NCI-H146 treated with DMSO at 0.1 percent for 48 hours (cell line): ENCODE data around the gene BPIFB4.
"Not testable (repeated sequence)": the region's sequence is repeated elsewhere in the genome, so short reads cannot be mapped to it uniquely, and the experiment has no call there.

Source experiments
- DNase-seq: peaks from one replicate; lab custom pipeline; 2025; ENCODE audit not compliant: unreplicated experiment; lab: John Stamatoyannopoulos, UW

BPIFB4 gene

DNA sequence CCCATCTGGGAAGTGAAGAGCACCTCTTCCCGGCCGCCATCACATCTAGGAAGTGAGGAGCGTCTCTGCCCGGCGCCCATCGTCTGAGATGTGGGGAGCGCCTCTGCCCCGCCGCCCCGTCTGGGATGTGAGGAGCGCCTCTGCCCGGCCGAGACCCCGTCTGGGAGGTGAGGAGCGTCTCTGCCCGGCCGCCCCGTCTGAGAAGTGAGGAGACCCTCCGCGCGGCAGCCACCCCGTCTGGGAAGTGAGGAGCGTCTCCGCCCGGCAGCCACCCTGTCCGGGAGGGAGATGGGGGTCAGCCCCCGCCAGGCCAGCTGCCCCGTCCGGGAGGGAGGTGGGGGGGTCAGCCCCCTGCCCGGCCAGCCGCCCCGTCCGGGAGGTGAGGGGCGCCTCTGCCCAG, 36.1 kb downstream of the BPIFB4 start:
- DNase-seq: not testable (repeated sequence)

DNA sequence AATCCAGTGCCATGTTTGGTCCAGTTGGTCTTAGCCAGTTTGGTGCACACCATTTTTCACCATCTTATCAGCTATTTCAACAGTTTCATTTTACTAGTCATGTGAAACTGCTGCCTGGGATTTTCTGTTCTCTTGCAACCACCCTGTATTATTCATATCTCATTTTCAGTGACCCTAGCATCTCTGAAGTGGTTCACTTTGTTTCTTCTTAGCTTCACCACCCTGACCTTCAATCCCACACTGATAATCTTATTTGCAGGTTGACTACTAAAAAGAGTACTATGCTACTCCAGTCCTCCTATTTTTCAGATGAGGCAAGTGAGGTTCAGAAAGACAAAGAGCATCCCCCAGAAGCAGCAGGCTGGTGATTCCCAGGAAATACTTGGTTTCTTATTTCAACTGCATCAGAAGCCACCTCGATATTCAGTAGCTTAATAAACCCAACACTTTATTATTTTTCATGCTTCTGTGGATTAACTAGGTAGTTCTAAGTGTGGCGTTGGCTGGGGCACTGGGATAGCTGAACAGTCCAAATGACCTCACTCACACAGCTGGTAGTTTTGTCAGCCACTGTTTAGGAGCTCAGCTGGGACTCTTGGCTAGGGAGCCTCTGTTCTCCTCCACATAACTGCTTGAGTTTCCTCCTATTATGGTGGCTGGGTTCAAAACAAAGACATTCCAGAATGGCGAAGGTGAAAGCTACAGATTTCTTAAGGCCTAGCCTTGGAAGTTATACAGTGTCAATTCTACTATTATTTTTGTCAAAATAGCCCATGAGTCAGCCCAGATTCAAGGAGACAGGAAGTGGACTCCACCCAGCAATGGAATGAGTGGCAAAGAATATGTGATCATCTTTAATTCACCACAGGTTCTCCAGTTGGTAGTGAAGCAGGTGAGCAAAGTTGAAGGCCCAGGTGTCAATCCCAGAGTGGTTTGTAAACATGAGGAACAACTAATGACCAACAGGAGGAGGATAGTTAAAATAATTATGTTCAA, 40.6 kb downstream of the BPIFB4 start:
- no peak for DNase-seq

DNA sequence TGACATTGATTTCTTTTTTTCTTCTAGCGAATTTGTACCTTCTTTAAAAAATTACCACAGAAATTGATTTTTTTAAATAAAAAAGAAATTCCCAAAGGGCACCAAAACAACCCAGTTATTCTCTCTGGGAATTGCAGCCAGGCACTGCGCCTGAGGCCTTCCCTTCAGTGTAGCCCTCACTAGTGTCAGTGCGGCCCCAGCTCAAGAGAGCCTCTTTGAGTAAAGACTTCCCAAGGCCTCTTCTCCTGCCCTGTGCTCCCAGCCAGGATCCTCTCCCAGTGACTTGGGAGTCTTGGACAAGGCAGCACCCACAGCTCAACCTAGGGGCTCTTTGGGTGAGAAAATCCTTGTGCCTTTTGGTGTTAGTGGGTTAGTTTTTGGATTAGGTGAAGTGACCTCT, 41.5 kb downstream of the BPIFB4 start:
- DNase-seq: no peak

DNA sequence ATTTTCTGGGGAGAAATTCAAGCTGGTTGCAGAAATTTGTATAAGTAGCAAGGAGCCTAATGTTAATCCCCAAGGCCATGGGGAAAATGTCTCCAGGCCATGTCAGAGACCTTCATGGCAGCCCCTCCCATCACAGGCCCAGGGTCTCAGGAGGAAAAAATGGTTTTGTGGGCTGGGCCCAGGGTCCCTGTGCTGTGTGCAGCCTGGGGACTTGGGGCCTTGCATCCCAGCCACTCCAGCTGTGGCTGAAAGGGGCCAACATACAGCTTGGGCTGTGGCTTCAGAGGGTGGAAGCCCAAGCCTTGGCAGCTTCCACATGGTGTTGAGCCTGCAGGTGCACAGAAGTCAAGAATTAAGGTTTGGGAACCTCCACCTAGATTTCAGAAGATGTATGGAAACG, 42.9 kb downstream of the BPIFB4 start:
- not testable (repeated sequence) for DNase-seq

DNA sequence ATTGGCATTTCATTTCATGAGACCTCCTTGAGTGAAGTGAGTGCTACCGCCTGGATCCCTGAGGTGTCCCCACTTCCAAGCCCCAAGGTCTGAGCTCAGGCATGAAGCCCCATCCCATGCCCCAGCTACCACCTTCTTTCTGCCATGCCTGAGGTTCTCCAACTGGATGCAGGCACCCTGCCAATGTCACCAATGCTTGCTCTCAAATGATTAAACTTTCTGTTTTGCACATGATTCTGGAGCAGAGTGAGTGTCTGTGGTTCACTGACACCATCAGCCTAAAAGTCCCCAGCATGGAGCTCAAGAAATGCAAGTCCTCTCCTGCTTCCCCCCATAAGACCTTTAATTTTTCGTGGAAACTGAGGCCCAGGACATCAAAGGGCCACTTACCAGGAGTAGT, 44.8 kb downstream of the BPIFB4 start:
- no peak for DNase-seq

DNA sequence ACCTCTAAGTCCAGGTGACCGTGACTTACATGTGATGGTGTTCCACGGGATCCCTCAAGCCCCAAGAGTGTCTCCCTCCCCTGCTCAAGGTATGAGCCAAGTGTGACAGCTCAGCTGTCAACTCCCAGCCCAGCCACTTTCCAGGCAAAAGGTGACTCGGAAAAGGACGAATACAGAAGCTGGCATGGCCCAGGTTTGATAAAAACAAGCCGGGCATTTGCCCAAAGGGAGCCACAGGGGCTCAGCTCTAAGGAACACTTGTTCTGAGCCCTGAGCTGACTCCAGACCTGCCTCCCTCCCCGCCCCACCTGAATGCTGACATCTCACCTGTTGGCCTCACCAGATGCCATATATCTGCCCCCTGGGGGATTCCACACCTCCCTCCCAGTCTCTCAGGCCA, 45.6 kb downstream of the BPIFB4 start:
- DNase-seq: no peak

DNA sequence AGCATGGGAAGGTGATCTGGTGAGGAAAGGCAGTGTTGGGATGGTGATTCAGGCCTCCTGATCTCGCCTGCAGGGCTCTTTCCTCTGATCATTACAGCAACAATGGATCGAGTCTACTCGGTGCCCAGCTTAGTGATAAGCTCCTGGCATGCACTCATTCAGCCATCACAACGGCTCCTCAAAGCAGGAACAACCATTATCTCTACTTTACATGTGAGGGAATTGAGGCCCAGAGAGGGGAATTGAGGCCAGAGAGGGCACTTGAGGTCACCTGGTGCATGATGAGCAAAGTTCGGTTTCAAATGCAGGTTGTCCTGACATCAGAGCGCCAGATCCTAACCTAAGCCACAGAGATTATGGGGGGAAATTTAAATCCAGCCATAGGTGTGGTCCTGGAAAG, 46.5 kb downstream of the BPIFB4 start:
- no peak for DNase-seq

DNA sequence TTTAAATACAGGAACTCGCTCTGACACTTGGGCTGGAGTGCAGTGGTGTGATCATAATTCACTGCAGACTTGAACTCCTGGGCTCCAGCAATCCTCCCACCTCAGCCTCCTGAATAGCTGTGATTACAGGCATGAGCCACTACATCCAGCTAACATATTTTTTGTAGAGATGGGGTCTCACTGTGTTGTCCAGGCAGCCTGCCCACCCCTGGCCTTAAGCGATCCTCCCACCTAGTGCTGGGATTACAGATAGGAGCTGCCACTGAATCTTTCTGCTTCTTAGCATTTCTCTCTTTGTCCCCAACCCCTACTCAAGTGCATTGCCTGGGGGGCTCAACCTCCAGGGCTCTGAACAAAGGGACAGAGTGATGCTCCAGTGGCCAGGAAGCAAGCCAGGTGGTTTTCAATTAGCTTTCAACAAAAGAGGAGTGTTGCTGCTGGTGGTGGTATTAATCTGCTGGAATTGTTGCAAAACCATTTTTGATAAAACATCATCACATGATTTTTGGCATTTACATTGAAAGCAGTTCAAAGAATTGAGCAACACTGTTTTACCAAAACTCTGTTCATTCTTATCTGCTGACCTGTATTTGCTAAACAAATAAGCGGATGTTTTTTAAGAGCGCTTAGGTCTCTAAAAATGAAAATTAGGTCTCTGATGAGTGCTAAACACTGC, 48.1 kb downstream of the BPIFB4 start:
- no peak for DNase-seq

DNA sequence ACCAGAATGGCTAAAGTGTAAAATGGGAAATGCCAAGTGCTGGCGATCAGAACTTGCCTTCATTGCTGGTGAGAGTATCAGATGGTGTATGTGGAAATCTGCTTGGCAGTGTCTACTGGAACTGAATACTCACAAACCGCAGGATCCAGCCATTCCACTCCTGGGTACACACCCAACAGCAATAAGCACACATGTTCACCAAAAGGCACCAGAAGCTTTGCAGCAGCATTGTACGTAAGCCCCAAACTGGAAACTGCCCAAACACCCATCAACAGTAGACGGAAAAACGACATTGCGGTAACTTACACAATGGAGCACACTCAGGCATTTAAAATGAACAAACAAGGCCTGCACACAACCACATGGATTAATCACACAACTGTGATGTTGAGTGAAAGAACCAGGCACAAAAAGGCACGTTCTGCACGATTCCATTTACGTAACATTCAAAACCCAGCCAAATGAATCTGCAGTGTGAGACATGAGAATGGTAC, 51.2 kb downstream of the BPIFB4 start:
- DNase-seq: no peak

DNA sequence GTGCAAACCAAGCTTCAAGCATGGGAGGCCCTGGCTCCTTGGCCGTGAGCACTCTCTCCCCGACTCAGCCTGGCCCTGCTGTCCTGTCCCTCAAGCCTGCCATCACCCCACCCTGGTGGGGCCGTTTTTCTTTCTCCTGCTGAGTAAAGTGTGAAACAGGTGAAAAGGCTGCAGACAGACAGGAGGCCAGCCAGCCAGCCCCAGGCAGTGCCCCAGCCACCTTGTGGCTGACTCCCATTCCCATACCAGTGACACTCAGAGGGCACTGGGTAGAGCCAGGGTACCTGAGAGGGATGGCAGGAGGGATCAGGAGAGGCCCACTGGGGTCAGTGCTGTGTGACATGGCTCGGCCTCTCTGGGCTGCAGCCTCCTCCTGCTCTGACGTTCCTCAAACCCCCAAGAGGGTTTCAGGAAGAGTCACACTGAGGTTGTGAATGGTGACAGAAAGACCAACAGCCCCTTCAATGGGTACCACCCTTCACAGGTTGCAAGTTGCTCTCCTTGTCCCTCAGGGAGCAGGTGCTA, 52.6 kb downstream of the BPIFB4 start:
- no peak for DNase-seq

DNA sequence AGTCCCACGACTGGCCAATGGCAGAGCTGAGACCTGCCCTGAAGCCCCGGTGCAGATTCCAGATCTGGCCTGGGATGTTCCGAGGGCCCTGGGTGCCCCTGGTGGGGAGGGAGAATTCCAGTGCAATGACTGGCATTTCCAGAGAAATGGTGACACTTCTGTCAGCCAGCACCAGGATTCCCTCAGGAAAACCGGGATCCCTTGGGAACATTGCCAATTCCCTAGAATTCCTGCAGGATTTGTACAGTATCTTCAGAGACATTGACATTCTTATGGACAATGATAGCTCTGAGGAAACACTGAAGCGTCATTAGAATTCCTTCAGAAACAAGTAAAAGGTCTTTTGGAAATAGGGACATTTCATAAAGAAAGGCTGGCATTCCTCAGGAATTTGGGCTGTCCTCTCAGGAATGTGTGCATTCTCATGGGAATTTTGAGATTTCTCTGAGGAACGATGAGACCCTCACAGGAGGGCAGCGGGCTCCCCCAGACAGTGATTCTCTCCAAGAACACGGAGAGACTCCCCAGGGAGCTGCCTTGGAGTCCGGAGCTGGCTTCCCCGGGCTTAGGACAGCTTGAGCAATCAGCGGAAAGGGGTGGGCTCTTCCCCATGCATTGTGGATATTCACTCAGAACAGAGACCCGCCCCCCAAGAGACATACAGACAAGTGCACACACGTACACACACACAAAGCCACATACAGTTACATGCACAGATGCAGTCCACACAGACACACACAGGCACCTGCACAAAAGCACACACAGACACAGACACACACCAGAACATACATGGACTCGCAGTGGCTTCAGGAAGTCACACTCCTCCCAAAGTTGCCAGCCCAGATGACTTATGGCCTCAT, 53.3 kb downstream of the BPIFB4 start:
- no peak for DNase-seq

DNA sequence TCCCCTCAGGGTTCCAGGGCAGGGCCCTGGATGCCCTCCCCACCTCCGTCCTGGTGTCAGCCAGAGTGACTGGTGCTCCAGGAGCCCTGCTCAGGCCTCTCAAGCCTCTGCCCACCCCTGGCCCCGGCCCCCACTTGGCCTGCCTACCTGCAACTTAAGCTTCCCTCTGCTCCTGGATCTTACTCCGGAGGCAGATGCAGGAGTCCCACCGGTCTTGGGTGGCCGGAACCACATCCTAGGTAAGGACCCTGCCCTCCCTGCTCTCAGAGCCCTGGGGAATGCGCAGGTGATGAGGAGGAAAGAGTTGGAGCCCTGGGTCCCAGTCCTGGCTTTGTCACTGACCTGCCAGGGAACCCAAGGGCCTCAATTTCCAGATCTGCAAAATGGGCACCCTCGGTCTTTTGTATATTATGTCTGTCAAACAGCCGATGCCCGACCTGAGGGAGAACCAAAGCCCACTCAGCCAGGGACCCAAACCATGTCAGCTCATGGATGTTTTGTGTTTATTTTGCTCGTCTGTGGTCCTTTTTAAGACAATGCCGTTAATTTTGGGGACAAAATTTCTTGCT, 54.0 kb downstream of the BPIFB4 start:
- DNase-seq: no peak

DNA sequence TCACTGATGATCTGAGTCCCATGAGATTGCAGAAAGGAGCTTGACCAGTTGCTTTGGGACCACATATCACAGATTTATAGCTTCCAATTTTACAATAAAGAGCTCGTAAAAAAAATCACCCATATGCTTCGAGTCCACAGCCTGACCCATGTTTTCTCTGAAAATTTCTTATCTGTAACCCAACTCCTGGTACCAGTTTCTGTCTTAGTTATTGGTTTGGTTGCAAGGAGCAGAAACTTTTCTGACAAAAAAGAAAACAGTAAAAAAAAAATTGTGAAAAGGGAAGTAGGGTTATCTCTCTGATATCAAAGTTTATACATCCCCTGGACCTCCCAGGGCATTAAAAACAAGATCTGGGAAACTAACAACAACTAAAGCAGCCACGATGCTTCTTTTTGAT, 57.8 kb downstream of the BPIFB4 start:
- DNase-seq: no peak

DNA sequence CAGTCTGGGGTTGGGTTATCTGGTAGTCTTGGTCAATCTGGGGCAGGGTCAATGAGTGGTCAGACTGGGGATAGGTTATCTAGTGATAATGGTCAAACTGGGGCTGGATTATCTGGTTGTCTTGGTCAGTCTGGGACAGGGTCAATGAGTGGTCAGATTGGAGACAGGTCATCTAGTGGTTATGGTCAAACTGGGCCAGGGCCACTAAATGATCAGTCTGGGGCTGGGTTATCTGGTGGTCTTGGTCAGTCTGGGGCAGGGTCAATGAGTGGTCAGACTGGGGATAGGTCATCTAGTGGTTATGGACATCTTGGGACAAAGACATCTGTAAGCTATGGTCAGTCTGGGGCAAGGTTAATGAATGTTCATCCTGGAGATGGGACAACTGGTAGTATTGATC, 60.0 kb downstream of the BPIFB4 start:
- DNase-seq: no peak

DNA sequence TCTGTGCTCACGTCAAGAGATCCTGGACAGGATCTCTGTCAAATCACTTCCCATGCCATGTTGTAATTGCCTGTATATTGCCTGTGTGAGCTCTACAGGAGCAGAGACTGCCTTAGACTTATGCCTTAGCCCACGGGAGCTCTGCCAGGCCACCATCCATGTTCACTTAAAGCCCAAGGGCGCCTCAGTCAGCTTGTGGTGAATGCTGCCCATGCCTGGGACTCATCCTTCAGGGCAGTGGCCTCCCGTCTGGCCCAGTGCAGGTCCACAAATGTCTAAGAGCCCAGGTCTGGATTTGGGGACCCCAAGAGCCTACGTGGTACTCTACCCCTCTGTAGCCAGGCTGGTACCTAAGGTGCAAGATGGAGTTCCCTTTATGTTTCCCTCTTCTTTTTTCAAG, 66.1 kb downstream of the BPIFB4 start:
- no peak for DNase-seq

DNA sequence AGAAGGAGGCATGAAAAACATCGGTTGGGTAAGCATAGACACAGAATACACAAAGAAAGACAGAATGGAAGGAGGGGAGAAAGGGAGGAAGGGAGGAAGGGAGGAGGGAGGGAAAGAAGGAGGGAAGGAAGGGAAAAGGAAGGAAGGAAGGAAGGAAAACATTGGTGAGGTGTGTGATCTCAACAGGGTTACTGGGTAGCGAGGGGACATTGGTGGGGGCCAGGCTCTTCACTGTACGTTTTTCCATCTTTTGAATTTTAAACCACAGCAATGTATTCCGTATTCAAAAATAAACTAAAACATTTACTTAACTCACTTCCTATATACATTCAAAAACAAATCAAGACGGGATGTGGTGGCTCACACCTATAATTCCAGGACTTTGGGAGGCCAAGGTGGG, 67.9 kb downstream of the BPIFB4 start:
- DNase-seq: no peak

DNA sequence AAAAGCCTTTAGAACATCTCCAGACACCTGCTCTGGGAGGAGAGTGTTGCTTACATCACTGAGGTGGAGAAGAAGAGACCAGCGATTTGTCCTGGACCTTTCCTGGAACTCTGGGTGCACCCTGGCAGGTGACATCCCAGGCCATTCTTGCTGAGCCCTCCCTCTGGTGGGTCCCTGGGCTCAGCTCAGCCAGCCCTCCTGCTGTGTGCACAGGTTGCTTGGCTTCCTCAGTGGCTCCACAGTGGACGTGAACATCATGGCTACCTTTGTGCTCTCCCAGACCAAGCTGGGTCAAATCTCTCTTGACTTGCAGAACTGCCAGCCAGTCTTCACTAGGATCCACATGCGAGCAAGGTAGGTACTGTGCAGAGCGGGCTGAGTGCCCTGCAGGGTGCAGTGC, 68.6 kb downstream of the BPIFB4 start:
- no peak for DNase-seq

DNA sequence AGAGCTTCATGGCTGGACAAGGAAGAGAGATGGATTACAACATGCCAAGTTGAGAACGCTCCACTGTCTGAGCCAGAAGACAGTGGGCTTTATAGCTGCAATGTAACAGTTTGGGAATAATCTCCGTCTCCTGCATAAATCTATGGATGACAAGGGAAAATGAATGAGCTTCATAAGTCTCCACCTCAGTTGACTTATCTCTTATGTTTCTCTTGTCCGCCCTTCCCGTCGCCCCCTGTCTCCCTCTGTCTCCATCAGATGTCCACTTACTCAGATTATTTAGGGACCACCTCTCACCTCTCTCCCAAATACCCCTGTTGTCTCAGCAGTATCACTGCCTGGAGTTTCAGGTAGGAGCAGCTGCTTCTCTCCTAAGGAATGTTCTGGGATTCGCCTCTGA, 74.8 kb downstream of the BPIFB4 start:
- DNase-seq: no peak

DNA sequence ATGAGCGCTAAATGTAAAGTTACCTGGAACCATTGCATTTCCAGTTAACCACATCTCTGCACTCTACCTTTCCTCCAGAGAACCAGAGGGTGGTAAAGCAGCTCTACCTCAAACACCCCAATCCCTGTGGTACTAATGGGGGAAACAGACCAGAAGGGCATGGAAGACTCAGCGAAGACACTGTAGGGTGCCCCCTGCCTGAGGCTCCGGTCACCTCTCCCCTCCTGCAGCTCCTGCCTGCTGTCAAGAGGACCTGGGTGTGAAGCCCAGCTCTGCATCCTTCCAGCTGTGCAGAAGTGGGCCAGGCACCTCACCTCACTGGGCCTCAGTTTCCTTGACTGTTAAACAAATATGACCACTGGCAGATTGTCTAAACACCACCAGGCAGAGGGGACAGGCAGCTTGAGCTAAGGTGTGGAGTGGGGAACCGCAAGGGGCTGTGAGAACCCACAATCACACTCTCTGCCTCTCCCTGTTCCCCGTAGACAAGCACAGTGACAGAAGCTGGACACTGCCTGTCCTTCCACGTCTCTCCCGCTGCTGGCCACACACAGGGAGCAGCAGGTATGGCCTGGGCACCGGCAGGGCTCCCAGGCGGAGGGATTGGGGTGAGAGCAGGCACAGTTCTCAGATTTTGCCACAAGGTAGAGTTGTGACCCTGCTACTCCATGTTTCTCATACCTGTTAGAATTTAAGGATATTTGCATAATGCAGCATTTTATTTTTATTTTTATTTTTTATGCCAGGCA, 79.4 kb downstream of the BPIFB4 start:
- DNase-seq: no peak

DNA sequence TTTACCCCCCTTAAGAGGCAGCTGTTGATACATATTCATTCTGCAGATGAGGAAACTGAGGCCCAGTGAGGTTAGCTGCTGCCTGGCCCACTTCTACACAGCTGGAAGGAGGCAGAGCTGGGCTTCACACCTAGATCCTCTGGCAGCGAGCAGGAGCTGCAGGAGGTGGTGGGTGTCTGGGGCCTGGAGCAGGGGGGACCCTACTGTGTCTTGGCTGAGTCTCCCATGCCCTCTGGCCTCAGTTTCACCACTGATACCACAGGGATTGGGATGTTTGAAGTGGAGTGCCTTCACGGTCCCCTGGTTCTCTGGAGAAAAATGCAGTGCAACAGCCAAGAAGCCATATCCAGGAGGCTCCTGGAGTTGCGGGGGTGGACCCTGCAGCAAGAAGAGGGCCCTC, 80.3 kb downstream of the BPIFB4 start:
- no peak for DNase-seq
